GM12878 (cell line): Measurements from ENCODE around the gene CHRNE. TPM values are rescaled to one million over a fixed set of nuclear protein-coding genes. Genes with fewer than 3 reads are reported as not detected.
A peak's percentile ranks its signal among the peaks of the same experiment; 100 is the strongest.

ENCODE experiments used
- EGR1 ChIP-seq, 2 experiments: IDR thresholded peaks; 1 replicate in 1 of 2; 2 replicates in 1 of 2; pipeline ENCODE4 v1.6.1; 2011 to 2012; ENCODE audit warnings: low read depth in 2 of 2, low read length in 2 of 2, borderline replicate concordance in 1 of 2, mild to moderate bottlenecking in 1 of 2, moderate library complexity in 1 of 2
- RAD21 ChIP-seq: IDR thresholded peaks from 2 replicates; pipeline ENCODE4 v1.6.1; 2011; ENCODE audit warnings: mild to moderate bottlenecking, low read depth, low read length, moderate library complexity; ENCODE audit not compliant: insufficient read depth
- ZNF274 ChIP-seq: IDR thresholded peaks from one replicate; pipeline ENCODE4 v1.8.0; 2011; ENCODE audit not compliant: insufficient read length, insufficient read depth
- polyA plus RNA-seq, 11 experiments: library from polyadenylated mRNA; depleted of rRNA in 4 of 11; unstranded in 6 of 11; stranded (reverse) in 5 of 11; fragments of >200 nt; fragmentation: Nextera tagmentation in 4 of 11; fragmentation: Illumina TruSeq in 1 of 11; extraction: Ambion mirVana in 4 of 11; extraction: Trizol in 1 of 11; gene quantifications; 1 replicate in 1 of 11; 2 replicates in 10 of 11; pipeline versions ENCODE4 v1.2.1 to v1.2.3, GENCODE V29; 2011 to 2016; ENCODE audit warnings: inconsistent platforms in 2 of 11, missing spikeins in 2 of 11, low read depth in 1 of 11
- total RNA-seq, 4 experiments: library from RNA; depleted of rRNA in 3 of 4; stranded (reverse); fragments of >200 nt in 3 of 4; fragmentation: Illumina TruSeq in 1 of 4; extraction: Trizol in 1 of 4; gene quantifications; 2 replicates each; pipeline versions ENCODE4 v1.2.1 to v1.2.3, GENCODE V29; 2013 to 2021
- TF ChIP-seq, protein P1 (sequence below): fragments of 450-650 bp; formaldehyde crosslinking; IDR thresholded peaks from 2 replicates; pipeline ENCODE4 v1.4.0; 2020; ENCODE audit warnings: mild to moderate bottlenecking, moderate library complexity
- TF ChIP-seq, protein P2 (sequence below): fragments of 450-650 bp; IDR thresholded peaks from 2 replicates; pipeline ENCODE4 v1.6.1; 2017; ENCODE audit warnings: mild to moderate bottlenecking, moderate library complexity
- TF ChIP-seq, protein P3 (sequence below): fragments of 450-650 bp; IDR thresholded peaks from 2 replicates; pipeline ENCODE4 v1.6.1; 2017; ENCODE audit warnings: antibody characterized with exemption, mild to moderate bottlenecking, moderate library complexity
- TF ChIP-seq, protein P4 (sequence below): IDR thresholded peaks from 2 replicates; pipeline ENCODE4 v1.6.1; 2012; ENCODE audit warnings: low read depth, low read length, improper control_type of control experiment
- TF ChIP-seq, protein P5 (sequence below): fragments of 450-650 bp; IDR thresholded peaks from 2 replicates; pipeline ENCODE4 v1.6.1; 2016; ENCODE audit warnings: mild to moderate bottlenecking, moderate library complexity, borderline replicate concordance
- TF ChIP-seq, protein P6 (sequence below): fragments of 450-650 bp; IDR thresholded peaks from 2 replicates; pipeline ENCODE4 v1.6.1; 2014; ENCODE audit warnings: mild to moderate bottlenecking

The CHRNE gene
- total and polyA plus RNA-seq, 10 of the 15 experiments (the other 5 are each of a cell fraction or from before 2014, with no cell fraction given): 0.05 to 0.11 (median 0.08) TPM; not detected in 6

DNA sequence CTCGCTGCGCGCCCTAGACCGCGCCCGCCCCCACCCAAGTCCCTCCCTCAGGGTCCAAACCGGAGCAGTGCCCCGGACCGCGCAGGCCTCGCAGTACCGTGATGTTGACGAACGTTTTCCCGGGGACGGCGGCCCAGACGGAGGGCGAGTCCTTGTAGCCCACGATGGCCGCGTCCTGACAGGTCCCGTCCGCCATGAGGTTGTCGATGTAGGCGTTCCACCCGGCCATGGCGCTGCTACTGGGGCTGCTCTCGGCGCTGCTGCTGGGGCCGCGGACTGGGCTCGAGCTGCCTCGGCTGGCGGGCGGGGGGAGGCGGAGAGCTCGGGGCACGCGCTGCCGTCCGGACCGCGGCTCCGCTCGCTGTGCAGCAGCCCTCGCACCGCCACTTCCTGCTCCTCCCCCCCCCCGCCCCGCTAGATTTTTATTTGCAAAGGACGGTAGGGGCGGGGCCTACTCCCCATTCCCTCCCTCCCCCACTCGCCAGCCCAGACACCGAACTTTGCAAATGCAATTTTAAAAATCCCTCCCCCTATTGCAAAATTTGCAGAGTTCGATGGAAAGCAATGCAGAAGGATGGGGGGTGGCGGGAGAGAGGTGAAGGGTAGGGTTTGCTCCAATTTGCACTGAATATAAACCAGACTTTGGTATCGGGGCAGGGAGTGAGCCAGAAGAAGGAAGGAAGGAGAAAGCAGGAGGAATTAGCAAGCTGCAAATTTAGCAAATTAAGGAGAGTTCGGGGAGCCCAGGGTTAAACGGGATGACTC, 45.5 kb upstream of the CHRNE start, which contains the start of gene PFN1 (continued):
- TF ChIP-seq, protein P1, sequence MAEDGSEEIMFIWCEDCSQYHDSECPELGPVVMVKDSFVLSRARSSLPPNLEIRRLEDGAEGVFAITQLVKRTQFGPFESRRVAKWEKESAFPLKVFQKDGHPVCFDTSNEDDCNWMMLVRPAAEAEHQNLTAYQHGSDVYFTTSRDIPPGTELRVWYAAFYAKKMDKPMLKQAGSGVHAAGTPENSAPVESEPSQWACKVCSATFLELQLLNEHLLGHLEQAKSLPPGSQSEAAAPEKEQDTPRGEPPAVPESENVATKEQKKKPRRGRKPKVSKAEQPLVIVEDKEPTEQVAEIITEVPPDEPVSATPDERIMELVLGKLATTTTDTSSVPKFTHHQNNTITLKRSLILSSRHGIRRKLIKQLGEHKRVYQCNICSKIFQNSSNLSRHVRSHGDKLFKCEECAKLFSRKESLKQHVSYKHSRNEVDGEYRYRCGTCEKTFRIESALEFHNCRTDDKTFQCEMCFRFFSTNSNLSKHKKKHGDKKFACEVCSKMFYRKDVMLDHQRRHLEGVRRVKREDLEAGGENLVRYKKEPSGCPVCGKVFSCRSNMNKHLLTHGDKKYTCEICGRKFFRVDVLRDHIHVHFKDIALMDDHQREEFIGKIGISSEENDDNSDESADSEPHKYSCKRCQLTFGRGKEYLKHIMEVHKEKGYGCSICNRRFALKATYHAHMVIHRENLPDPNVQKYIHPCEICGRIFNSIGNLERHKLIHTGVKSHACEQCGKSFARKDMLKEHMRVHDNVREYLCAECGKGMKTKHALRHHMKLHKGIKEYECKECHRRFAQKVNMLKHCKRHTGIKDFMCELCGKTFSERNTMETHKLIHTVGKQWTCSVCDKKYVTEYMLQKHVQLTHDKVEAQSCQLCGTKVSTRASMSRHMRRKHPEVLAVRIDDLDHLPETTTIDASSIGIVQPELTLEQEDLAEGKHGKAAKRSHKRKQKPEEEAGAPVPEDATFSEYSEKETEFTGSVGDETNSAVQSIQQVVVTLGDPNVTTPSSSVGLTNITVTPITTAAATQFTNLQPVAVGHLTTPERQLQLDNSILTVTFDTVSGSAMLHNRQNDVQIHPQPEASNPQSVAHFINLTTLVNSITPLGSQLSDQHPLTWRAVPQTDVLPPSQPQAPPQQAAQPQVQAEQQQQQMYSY (CRISPR knock-in tag): no peak
- TF ChIP-seq, protein P2, sequence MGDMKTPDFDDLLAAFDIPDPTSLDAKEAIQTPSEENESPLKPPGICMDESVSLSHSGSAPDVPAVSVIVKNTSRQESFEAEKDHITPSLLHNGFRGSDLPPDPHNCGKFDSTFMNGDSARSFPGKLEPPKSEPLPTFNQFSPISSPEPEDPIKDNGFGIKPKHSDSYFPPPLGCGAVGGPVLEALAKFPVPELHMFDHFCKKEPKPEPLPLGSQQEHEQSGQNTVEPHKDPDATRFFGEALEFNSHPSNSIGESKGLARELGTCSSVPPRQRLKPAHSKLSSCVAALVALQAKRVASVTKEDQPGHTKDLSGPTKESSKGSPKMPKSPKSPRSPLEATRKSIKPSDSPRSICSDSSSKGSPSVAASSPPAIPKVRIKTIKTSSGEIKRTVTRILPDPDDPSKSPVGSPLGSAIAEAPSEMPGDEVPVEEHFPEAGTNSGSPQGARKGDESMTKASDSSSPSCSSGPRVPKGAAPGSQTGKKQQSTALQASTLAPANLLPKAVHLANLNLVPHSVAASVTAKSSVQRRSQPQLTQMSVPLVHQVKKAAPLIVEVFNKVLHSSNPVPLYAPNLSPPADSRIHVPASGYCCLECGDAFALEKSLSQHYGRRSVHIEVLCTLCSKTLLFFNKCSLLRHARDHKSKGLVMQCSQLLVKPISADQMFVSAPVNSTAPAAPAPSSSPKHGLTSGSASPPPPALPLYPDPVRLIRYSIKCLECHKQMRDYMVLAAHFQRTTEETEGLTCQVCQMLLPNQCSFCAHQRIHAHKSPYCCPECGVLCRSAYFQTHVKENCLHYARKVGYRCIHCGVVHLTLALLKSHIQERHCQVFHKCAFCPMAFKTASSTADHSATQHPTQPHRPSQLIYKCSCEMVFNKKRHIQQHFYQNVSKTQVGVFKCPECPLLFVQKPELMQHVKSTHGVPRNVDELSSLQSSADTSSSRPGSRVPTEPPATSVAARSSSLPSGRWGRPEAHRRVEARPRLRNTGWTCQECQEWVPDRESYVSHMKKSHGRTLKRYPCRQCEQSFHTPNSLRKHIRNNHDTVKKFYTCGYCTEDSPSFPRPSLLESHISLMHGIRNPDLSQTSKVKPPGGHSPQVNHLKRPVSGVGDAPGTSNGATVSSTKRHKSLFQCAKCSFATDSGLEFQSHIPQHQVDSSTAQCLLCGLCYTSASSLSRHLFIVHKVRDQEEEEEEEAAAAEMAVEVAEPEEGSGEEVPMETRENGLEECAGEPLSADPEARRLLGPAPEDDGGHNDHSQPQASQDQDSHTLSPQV: no peak
- TF ChIP-seq ZNF274 (no peak), RAD21 (no peak), EGR1 (IDR thresholded peaks at IDR 0.05; ENCODE audit: borderline replicate concordance in 1 of 2, low read depth in 2 of 2, low read length in 2 of 2) (peak in 1 of 2 experiments; percentile 63; a peak in 1 of 3 replicates)
- TF ChIP-seq, protein P3, sequence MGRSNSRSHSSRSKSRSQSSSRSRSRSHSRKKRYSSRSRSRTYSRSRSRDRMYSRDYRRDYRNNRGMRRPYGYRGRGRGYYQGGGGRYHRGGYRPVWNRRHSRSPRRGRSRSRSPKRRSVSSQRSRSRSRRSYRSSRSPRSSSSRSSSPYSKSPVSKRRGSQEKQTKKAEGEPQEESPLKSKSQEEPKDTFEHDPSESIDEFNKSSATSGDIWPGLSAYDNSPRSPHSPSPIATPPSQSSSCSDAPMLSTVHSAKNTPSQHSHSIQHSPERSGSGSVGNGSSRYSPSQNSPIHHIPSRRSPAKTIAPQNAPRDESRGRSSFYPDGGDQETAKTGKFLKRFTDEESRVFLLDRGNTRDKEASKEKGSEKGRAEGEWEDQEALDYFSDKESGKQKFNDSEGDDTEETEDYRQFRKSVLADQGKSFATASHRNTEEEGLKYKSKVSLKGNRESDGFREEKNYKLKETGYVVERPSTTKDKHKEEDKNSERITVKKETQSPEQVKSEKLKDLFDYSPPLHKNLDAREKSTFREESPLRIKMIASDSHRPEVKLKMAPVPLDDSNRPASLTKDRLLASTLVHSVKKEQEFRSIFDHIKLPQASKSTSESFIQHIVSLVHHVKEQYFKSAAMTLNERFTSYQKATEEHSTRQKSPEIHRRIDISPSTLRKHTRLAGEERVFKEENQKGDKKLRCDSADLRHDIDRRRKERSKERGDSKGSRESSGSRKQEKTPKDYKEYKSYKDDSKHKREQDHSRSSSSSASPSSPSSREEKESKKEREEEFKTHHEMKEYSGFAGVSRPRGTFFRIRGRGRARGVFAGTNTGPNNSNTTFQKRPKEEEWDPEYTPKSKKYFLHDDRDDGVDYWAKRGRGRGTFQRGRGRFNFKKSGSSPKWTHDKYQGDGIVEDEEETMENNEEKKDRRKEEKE: no peak
- TF ChIP-seq, protein P4, sequence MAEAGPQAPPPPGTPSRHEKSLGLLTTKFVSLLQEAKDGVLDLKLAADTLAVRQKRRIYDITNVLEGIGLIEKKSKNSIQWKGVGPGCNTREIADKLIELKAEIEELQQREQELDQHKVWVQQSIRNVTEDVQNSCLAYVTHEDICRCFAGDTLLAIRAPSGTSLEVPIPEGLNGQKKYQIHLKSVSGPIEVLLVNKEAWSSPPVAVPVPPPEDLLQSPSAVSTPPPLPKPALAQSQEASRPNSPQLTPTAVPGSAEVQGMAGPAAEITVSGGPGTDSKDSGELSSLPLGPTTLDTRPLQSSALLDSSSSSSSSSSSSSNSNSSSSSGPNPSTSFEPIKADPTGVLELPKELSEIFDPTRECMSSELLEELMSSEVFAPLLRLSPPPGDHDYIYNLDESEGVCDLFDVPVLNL: peak; percentile 76
- TF ChIP-seq, protein P5, sequence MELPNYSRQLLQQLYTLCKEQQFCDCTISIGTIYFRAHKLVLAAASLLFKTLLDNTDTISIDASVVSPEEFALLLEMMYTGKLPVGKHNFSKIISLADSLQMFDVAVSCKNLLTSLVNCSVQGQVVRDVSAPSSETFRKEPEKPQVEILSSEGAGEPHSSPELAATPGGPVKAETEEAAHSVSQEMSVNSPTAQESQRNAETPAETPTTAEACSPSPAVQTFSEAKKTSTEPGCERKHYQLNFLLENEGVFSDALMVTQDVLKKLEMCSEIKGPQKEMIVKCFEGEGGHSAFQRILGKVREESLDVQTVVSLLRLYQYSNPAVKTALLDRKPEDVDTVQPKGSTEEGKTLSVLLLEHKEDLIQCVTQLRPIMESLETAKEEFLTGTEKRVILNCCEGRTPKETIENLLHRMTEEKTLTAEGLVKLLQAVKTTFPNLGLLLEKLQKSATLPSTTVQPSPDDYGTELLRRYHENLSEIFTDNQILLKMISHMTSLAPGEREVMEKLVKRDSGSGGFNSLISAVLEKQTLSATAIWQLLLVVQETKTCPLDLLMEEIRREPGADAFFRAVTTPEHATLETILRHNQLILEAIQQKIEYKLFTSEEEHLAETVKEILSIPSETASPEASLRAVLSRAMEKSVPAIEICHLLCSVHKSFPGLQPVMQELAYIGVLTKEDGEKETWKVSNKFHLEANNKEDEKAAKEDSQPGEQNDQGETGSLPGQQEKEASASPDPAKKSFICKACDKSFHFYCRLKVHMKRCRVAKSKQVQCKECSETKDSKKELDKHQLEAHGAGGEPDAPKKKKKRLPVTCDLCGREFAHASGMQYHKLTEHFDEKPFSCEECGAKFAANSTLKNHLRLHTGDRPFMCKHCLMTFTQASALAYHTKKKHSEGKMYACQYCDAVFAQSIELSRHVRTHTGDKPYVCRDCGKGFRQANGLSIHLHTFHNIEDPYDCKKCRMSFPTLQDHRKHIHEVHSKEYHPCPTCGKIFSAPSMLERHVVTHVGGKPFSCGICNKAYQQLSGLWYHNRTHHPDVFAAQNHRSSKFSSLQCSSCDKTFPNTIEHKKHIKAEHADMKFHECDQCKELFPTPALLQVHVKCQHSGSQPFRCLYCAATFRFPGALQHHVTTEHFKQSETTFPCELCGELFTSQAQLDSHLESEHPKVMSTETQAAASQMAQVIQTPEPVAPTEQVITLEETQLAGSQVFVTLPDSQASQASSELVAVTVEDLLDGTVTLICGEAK: peak; percentile 33; the same call in 1 of the 2 replicates
- TF ChIP-seq, protein P6, sequence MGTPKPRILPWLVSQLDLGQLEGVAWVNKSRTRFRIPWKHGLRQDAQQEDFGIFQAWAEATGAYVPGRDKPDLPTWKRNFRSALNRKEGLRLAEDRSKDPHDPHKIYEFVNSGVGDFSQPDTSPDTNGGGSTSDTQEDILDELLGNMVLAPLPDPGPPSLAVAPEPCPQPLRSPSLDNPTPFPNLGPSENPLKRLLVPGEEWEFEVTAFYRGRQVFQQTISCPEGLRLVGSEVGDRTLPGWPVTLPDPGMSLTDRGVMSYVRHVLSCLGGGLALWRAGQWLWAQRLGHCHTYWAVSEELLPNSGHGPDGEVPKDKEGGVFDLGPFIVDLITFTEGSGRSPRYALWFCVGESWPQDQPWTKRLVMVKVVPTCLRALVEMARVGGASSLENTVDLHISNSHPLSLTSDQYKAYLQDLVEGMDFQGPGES: no peak
